ENCODE measurements around the gene SREK1IP1. TPM values are rescaled to one million over a fixed set of nuclear protein-coding genes. Genes with fewer than 3 reads are reported as not detected.

Gene SREK1IP1
- total RNA-seq, 2 donors from 2014 or later = 12.2 to 21.4 TPM

DNA sequence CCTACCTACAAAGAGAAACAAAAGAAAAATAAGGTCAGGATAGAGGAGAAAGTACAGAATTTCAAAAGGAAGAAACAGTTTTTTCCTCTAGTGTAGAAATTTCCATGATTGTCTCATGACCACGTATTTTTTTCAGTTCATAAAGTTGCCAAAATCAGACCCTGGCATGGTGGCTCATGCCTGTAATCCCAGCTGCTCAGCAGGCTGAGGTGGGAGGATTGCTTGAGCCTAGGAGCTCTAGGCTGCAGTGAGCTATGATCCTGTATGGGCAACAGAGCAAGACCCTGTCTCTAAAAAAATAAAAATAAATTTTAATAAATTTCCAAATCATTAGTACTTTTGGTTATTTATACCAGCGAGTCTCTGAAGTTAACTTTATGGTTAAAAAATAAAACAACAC is 38.0 kb upstream of the SREK1IP1 start:
- no peak overlapping the region for H3K9ac ChIP-seq (ENCODE audit: low read depth in 2 of 2, low read length in 2 of 2)
- no peak overlapping the region for H3K4me3 ChIP-seq
- H3K27ac ChIP-seq = no peak overlapping the region
- intact Hi-C loops (cut with DNase I) = loop anchor here (10.0 kb wide), 1 partner anchor 228 kb away; no protein-coding TSS in a partner anchor
- no peaks in the 10 kb centered on the region for H3K36me3 ChIP-seq
- DNase-seq = no peak
- no peaks in the 10 kb centered on the region for H3K9me3 ChIP-seq
- H3K27me3 ChIP-seq = no peaks in the 10 kb centered on the region
- no peaks in the 10 kb centered on the region for H3K4me1 ChIP-seq
- no peak for TF ChIP-seq CTCF (IDR thresholded peaks at IDR 0.05)

DNA sequence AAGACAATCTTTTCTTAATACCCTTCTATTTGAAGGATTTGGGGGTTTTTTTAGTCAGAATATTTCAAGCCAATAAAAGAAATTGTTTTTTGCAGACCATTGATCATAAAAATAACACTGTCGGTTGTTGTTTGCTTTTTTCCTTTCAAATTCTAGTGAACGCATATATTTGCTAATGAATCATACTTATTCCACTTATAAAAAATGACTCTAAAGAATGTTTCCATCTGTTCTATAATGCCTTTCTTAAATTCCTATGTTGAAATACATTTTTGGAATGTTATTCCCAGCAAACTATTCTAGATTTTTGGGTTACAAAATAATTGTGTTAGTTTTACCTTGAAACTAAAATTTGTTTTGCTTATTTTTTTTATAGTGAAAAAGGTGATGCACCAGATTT is 32.4 kb upstream of the SREK1IP1 start:
- H3K36me3 ChIP-seq = no peaks in the 10 kb centered on the region
- no peaks in the 10 kb centered on the region for H3K9me3 ChIP-seq
- no peak overlapping the region for H3K9ac ChIP-seq (ENCODE audit: low read depth in 2 of 2, low read length in 2 of 2)
- intact Hi-C loops (cut with DNase I) = loop anchor here (10.0 kb wide), 1 partner anchor 234 kb away; no protein-coding TSS in a partner anchor
- H3K27ac ChIP-seq = no peak overlapping the region
- no peak overlapping the region for H3K4me3 ChIP-seq
- no peaks in the 10 kb centered on the region for H3K4me1 ChIP-seq
- DNase-seq = no peak
- TF ChIP-seq CTCF (IDR thresholded peaks at IDR 0.05) = no peak
- no peaks in the 10 kb centered on the region for H3K27me3 ChIP-seq

DNA sequence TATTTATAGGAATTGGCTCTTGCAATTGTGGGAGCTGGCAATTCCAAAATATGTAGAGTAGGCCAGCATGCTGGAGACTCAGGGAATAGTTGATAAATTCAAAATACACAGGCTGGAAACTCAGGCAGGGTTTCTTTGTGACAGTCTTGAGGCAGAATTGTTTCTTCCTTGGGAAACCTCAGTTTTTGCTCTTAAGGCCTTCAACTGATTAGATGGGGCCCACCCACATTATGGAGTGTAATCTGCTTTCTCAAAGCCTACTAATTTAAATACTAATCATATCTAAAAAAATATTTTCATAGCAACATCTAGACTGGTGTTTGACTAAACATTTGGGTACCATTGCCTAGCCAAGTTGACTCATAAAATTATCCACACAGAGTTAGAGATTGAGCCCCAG is 27.8 kb upstream of the SREK1IP1 start:
- intact Hi-C loops (cut with DNase I) = no loop called here
- Histone ChIP-seq H3K4me3 (no peak overlapping the region), H3K9me3 (no peaks in the 10 kb centered on the region), H3K27ac (no peak overlapping the region), H3K27me3 (no peaks in the 10 kb centered on the region), H3K36me3 (no peaks in the 10 kb centered on the region), H3K4me1 (no peaks in the 10 kb centered on the region), H3K9ac (ENCODE audit: low read depth in 2 of 2, low read length in 2 of 2) (no peak overlapping the region)
- DNase-seq = no peak
- no peak for TF ChIP-seq CTCF (IDR thresholded peaks at IDR 0.05)

- TF ChIP-seq CTCF (IDR thresholded peaks at IDR 0.05) = no peak
- H3K9me3 ChIP-seq = no peaks in the 10 kb centered on the region
- H3K27ac ChIP-seq = no peak overlapping the region
These were observed 25.7 kb upstream of the SREK1IP1 start for GRCh38 chr5:64794053-64794770.

GRCh38 chr5:64792469-64792868 is 24.0 kb upstream of the SREK1IP1 start:
- H3K9ac ChIP-seq (ENCODE audit: low read depth in 2 of 2, low read length in 2 of 2) = no peak overlapping the region
- TF ChIP-seq CTCF (IDR thresholded peaks at IDR 0.05) = no peak
- H3K27me3 ChIP-seq = no peaks in the 10 kb centered on the region
- H3K9me3 ChIP-seq = no peaks in the 10 kb centered on the region
- peak overlapping the region; percentile 9 for H3K27ac ChIP-seq
- DNase-seq = no peak
- intact Hi-C loops (cut with DNase I) = no loop called here
- no peaks in the 10 kb centered on the region for H3K4me1 ChIP-seq
- no peak overlapping the region for H3K4me3 ChIP-seq
- no peaks in the 10 kb centered on the region for H3K36me3 ChIP-seq

More at GRCh38 chr5:64794053-64794770, 25.7 kb upstream of the SREK1IP1 start:
- Histone ChIP-seq H3K9ac (ENCODE audit: low read depth in 2 of 2, low read length in 2 of 2) (no peak overlapping the region), H3K4me1 (no peaks in the 10 kb centered on the region), H3K36me3 (no peaks in the 10 kb centered on the region), H3K27me3 (no peaks in the 10 kb centered on the region), H3K4me3 (no peak overlapping the region)
- DNase-seq = no peak
- intact Hi-C loops (cut with DNase I) = no loop called here
